Panc1 (cell line): Measurements from ENCODE around the gene VPS35L.

Experiments
- SIN3A ChIP-seq: IDR thresholded peaks from 2 replicates; pipeline ENCODE4 v1.6.1; 2012; ENCODE audit warnings: low read depth, mild to moderate bottlenecking, low read length, moderate library complexity, borderline replicate concordance; ENCODE audit not compliant: insufficient read depth
- TF ChIP-seq, protein P1 (sequence below): fragments of 450-650 bp; IDR thresholded peaks from 2 replicates; pipeline ENCODE4 v1.5.1; 2017; ENCODE audit warnings: mild to moderate bottlenecking

DNA sequence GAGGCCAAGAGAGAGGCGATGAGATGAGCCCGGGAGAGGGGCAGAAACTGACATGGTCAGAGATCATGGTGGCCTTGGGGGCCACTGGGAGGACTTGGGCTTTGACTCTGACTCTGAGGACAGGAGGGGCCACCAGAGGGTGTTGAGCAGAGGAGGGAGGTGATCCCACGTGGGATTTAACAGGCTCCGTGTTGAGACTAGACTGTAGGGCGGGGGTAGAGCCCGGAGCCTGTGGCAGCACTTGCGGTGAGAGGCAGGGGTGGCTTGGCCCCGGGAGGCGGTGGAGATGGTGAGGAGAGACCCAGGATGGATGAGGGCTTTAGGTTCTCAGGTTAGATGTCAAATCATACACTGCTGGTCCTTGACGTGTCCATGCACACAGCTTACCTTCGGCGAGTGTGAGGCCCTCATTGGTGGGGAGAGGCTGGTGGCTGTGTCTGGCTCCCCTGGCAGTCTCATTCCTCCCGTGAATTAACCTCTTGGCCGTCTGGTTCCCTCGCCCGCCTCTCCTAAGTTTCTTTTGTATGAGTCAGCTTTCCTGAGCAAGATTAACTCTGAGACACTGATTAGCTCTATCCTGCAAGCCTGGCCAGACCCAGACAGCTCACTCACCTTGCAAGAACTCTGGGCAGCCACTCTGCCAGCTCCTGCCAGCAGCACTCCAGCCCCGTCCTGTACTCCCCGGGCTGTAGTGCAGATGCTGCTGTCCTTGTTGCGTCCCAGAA, 39.7 kb downstream of the VPS35L start:
- TF ChIP-seq, protein P1, sequence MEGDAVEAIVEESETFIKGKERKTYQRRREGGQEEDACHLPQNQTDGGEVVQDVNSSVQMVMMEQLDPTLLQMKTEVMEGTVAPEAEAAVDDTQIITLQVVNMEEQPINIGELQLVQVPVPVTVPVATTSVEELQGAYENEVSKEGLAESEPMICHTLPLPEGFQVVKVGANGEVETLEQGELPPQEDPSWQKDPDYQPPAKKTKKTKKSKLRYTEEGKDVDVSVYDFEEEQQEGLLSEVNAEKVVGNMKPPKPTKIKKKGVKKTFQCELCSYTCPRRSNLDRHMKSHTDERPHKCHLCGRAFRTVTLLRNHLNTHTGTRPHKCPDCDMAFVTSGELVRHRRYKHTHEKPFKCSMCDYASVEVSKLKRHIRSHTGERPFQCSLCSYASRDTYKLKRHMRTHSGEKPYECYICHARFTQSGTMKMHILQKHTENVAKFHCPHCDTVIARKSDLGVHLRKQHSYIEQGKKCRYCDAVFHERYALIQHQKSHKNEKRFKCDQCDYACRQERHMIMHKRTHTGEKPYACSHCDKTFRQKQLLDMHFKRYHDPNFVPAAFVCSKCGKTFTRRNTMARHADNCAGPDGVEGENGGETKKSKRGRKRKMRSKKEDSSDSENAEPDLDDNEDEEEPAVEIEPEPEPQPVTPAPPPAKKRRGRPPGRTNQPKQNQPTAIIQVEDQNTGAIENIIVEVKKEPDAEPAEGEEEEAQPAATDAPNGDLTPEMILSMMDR = no peak
- no peak for TF ChIP-seq SIN3A
